GM12878 (cell line): ENCODE results near the gene SLC13A2. TPM values are rescaled to one million over a fixed set of nuclear protein-coding genes. Genes with fewer than 3 reads are reported as not detected.

Experiments
- ATAC-seq: fragments of 200-7000 bp; cut with Tn5 transposase; 3 replicates; pipeline ENCODE4 v1.9.1; 2020; ENCODE audit warnings: mild to moderate bottlenecking, moderate library complexity
- BruUV-seq: library from RNA; stranded (reverse); fragments of 400-500 nt; replicated peaks from 2 replicates; lab custom pipeline; 2021; lab: Mats Ljungman, UMichigan
- CTCF ChIA-PET: fragments of 300-600 bp; sonication (Branson Sonifier 250); formaldehyde crosslinking; extraction: SDS; loops from one replicate; lab custom pipeline; 2021; ENCODE audit warnings: inconsistent platforms; lab: Yijun Ruan, JAX
- POLR2A ChIA-PET: fragments of 350-600 bp; formaldehyde crosslinking; extraction: SDS; loops from one replicate; lab custom pipeline; 2021; ENCODE audit warnings: inconsistent platforms; lab: Charles Lee
- RAD21 ChIA-PET: fragments of 300-600 bp; sonication (Branson Sonifier 250); formaldehyde crosslinking; loops from one replicate; lab custom pipeline; 2023; ENCODE audit warnings: antibody characterized with exemption; ENCODE audit not compliant: unreplicated experiment; lab: Charles Lee
- SMC1A ChIA-PET: fragments of 300-600 bp; sonication (Branson Sonifier 250); formaldehyde crosslinking; loops from one replicate; lab custom pipeline; 2023; ENCODE audit not compliant: unreplicated experiment, uncharacterized antibody; lab: Charles Lee
- DNase-seq: peaks from one replicate; pipeline ENCODE4 v3.0.0-alpha.2; 2011; ENCODE audit warnings: low read depth, low spot score
- FAIRE-seq: peaks from 3 replicates; lab custom pipeline; 2011; peaks lifted over from hg19 to GRCh38; lab: Jason Lieb, UNC
- H2AFZ ChIP-seq: 2 replicates; pipeline ENCODE4 v1.6.0; 2011; ENCODE audit warnings: low read depth, low read length, control low read depth; ENCODE audit not compliant: control insufficient read depth
- H3K27ac ChIP-seq: 2 replicates; pipeline ENCODE4 v1.5.1; 2011; ENCODE audit warnings: control low read depth; ENCODE audit not compliant: control insufficient read depth, insufficient read depth
- H3K27me3 ChIP-seq, 2 experiments: replicated peaks in 1 of 2; 2 replicates each; pipeline versions ENCODE4 v1.6.0 to v1.6.1; 2011; ENCODE audit warnings: low read length in 1 of 2; ENCODE audit not compliant: control insufficient read depth in 2 of 2, insufficient read depth in 2 of 2
- H3K36me3 ChIP-seq, 2 experiments: 2 replicates each; pipeline ENCODE4 v1.5.1; 2011; ENCODE audit warnings: low read length in 1 of 2; ENCODE audit not compliant: control insufficient read depth in 2 of 2, insufficient read depth in 2 of 2
- H3K4me1 ChIP-seq: 2 replicates; pipeline ENCODE4 v1.6.1; 2011; ENCODE audit warnings: mild to moderate bottlenecking, low read length, moderate library complexity, mixed read lengths; ENCODE audit not compliant: control insufficient read depth, insufficient read depth
- H3K4me2 ChIP-seq: 2 replicates; pipeline ENCODE4 v1.6.0; 2011; ENCODE audit warnings: control low read depth; ENCODE audit not compliant: control insufficient read depth, insufficient read depth
- H3K4me3 ChIP-seq: fragments of 200-600 bp; sonication (generic); 2 replicates; pipeline ENCODE4 v1.5.1; 2016
- H3K79me2 ChIP-seq: 2 replicates; pipeline ENCODE4 v1.6.0; 2011; ENCODE audit warnings: low read length; ENCODE audit not compliant: control insufficient read depth, insufficient read depth
- H3K9ac ChIP-seq: 2 replicates; pipeline ENCODE4 v1.8.0; 2011; ENCODE audit warnings: low read length, control low read depth, mixed read lengths; ENCODE audit not compliant: control insufficient read depth, insufficient read depth
- H3K9me3 ChIP-seq: replicated peaks from 3 replicates; pipeline ENCODE4 v1.5.1; 2011; ENCODE audit warnings: mild to moderate bottlenecking, low read length; ENCODE audit not compliant: control insufficient read depth, insufficient read depth
- H4K20me1 ChIP-seq: 2 replicates; pipeline ENCODE4 v1.6.0; 2011; ENCODE audit not compliant: control insufficient read depth, insufficient read depth
- ATF7 ChIP-seq: fragments of 450-650 bp; IDR thresholded peaks from 2 replicates; pipeline ENCODE4 v1.6.1; 2016; ENCODE audit warnings: low read depth, mild to moderate bottlenecking
- BCL11A ChIP-seq: IDR thresholded peaks from 2 replicates; pipeline ENCODE4 v1.6.1; 2011; ENCODE audit warnings: low read depth, low read length
- CBFB ChIP-seq: IDR thresholded peaks from 2 replicates; pipeline ENCODE4 v1.6.1; 2016; ENCODE audit warnings: antibody characterized with exemption, low read depth
- CBX5 ChIP-seq: sonication (generic); IDR thresholded peaks from 2 replicates; pipeline ENCODE4 v1.6.1; 2016; ENCODE audit warnings: low read depth, moderate library complexity, mild to moderate bottlenecking, inconsistent platforms
- CHD4 ChIP-seq: fragments of 200-600 bp; sonication (generic); IDR thresholded peaks from 2 replicates; pipeline ENCODE4 v1.6.1; 2016; ENCODE audit warnings: mild to moderate bottlenecking
- ETV6 ChIP-seq, 2 experiments: fragments of 450-650 bp in 1 of 2; IDR thresholded peaks in 1 of 2; conservative IDR thresholded peaks in 1 of 2; 2 replicates each; pipeline ENCODE4 v1.6.1; 2014; ENCODE audit warnings: antibody characterized with exemption in 1 of 2, borderline replicate concordance in 1 of 2, low read depth in 1 of 2, mild to moderate bottlenecking in 1 of 2, moderate library complexity in 1 of 2
- KDM1A ChIP-seq: fragments of 200-600 bp; sonication (generic); IDR thresholded peaks from 2 replicates; pipeline ENCODE4 v1.6.1; 2016; ENCODE audit warnings: borderline replicate concordance
- NFIC ChIP-seq: IDR thresholded peaks from 2 replicates; pipeline ENCODE4 v1.6.1; 2012; ENCODE audit warnings: low read depth, mild to moderate bottlenecking, inconsistent platforms, low read length, moderate library complexity
- PML ChIP-seq: IDR thresholded peaks from 2 replicates; pipeline ENCODE4 v1.6.1; 2012; ENCODE audit warnings: low read length, inconsistent platforms
- POLR2AphosphoS5 ChIP-seq: IDR thresholded peaks from 2 replicates; pipeline ENCODE4 v1.6.1; 2011; ENCODE audit warnings: mild to moderate bottlenecking, low read length, inconsistent platforms
- RB1 ChIP-seq: fragments of 450-650 bp; formaldehyde crosslinking; IDR thresholded peaks from 2 replicates; pipeline ENCODE4 v1.6.1; 2017; ENCODE audit warnings: mild to moderate bottlenecking, borderline replicate concordance
- SUPT20H ChIP-seq: IDR thresholded peaks from 2 replicates; pipeline ENCODE4 v1.6.1; 2011; ENCODE audit warnings: low read depth, mild to moderate bottlenecking, low read length, moderate library complexity, borderline replicate concordance; ENCODE audit not compliant: control insufficient read depth
- ZNF622 ChIP-seq: fragments of 450-650 bp; IDR thresholded peaks from 2 replicates; pipeline ENCODE4 v1.6.1; 2017; ENCODE audit warnings: mild to moderate bottlenecking, inconsistent platforms
- WGBS: methylation state at CpG from one replicate; pipeline ENCODE4 v1.1.6; 2016; ENCODE audit warnings: low lambda C conversion rate; ENCODE audit not compliant: insufficient replicate concordance, insufficient coverage; ENCODE audit errors: missing lambda C conversion rate; 5-methylcytosine and 5-hydroxymethylcytosine counted together
- in situ Hi-C: fragments of 300-500 bp; cut with MboI; formaldehyde crosslinking; loops from 9 replicates; pipeline ENCODE4 v1.14.3; 2018; ENCODE audit warnings: mixed read lengths
- intact Hi-C: fragments of 100-400 bp; cut with micrococcal nuclease; formaldehyde crosslinking; loops from one replicate; pipeline ENCODE4 v1.14.2; 2022; ENCODE audit not compliant: unreplicated experiment
- polyA plus RNA-seq, 11 experiments: library from polyadenylated mRNA; depleted of rRNA in 4 of 11; unstranded in 6 of 11; stranded (reverse) in 5 of 11; fragments of >200 nt; fragmentation: Nextera tagmentation in 4 of 11; fragmentation: Illumina TruSeq in 1 of 11; extraction: Ambion mirVana in 4 of 11; extraction: Trizol in 1 of 11; gene quantifications; 1 replicate in 1 of 11; 2 replicates in 10 of 11; pipeline versions ENCODE4 v1.2.1 to v1.2.3, GENCODE V29; 2011 to 2016; ENCODE audit warnings: inconsistent platforms in 2 of 11, missing spikeins in 2 of 11, low read depth in 1 of 11
- total RNA-seq, 4 experiments: library from RNA; depleted of rRNA in 3 of 4; stranded (reverse); fragments of >200 nt in 3 of 4; fragmentation: Illumina TruSeq in 1 of 4; extraction: Trizol in 1 of 4; gene quantifications; 2 replicates each; pipeline versions ENCODE4 v1.2.1 to v1.2.3, GENCODE V29; 2013 to 2021
- TF ChIP-seq, protein P1 (sequence below): fragments of 450-650 bp; formaldehyde crosslinking; IDR thresholded peaks from 2 replicates; pipeline ENCODE4 v1.4.0; 2022; ENCODE audit warnings: mild to moderate bottlenecking, moderate library complexity
- TF ChIP-seq, protein P2 (sequence below): fragments of 450-650 bp; IDR thresholded peaks from 2 replicates; pipeline ENCODE4 v1.6.1; 2018; ENCODE audit warnings: borderline replicate concordance, mild to moderate bottlenecking; ENCODE audit not compliant: partially characterized antibody
- TF ChIP-seq, protein P3 (sequence below): fragments of 450-650 bp; IDR thresholded peaks from 2 replicates; pipeline ENCODE4 v1.6.1; 2017; ENCODE audit warnings: mild to moderate bottlenecking, low read depth, inconsistent platforms; ENCODE audit not compliant: poor library complexity, severe bottlenecking

Gene SLC13A2
- total and polyA plus RNA-seq, 10 of the 15 experiments (the other 5 are each of a cell fraction or from before 2014, with no cell fraction given): 0.03 to 0.13 (median 0.05) TPM; not detected in 6

DNA sequence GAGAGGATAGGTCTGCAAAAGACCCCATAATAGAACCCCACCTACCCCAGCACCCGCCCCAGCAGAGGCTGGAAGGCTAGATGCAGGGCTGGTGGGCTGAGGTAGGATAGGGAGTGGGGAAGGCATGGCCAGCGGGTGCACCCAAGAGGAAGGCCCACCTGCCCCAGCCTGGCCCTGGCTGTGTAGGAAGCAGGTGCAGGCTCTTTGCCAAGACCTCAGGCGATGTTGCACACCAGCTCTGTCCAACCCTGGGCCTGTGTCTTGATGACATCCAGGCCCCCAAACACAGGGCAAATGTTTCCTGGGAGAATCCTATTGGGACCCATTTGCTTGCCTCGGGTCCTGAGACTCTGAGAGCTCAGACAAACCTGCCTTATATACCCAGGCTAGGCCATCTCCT is 66.8 kb downstream of the SLC13A2 start:
- BruUV-seq: no TSS peak
- Histone ChIP-seq H3K79me2 (no peaks in the 10 kb centered on the region), H3K4me1 (no peaks in the 10 kb centered on the region), H3K27me3 (no peaks in the 10 kb centered on the region), H3K27ac (no peak overlapping the region), H3K9me3 (no peaks in the 10 kb centered on the region), H3K4me2 (no peak overlapping the region), H3K36me3 (no peaks in the 10 kb centered on the region), H3K4me3 (no peak overlapping the region), H4K20me1 (no peaks in the 10 kb centered on the region), H3K9ac (no peak overlapping the region), H2AFZ (no peak overlapping the region)
- CTCF ChIA-PET: interaction anchor here (0.7 to 13.9 kb wide), 12 partner anchors 9 to 304 kb away, joined by 3 to 316 read pairs (median 5); no protein-coding TSS in a partner anchor
- 59% methylated on average over 4 of the region's 4 CpGs for WGBS
- DNase-seq (no peak), FAIRE-seq (no peak), ATAC-seq (no peak)
- RAD21 ChIA-PET: interaction anchor here (0.7 to 2.0 kb wide), 5 partner anchors 9 to 46 kb away, joined by 3 to 26 read pairs (median 4); no protein-coding TSS in a partner anchor
- SMC1A ChIA-PET: interaction anchor here (0.7 to 2.6 kb wide), 8 partner anchors 11 to 72 kb away, joined by 3 to 32 read pairs (median 10); no protein-coding TSS in a partner anchor
- in situ Hi-C loops (loop anchor here (10.0 kb wide), 1 partner anchor 165 kb away; the partner anchor contains the start of genes SARM1 and VTN), intact Hi-C loops (loop anchor here (1.0 to 10.0 kb wide), 4 partner anchors 46 to 165 kb away; partner anchors contain the start of genes SARM1 and VTN)
- POLR2A ChIA-PET: interaction anchor here (0.6 to 1.4 kb wide), 2 partner anchors 37 to 45 kb away, joined by 3 read pairs; no protein-coding TSS in a partner anchor
- no peak for TF ChIP-seq CBX5
- no peak for TF ChIP-seq BCL11A
- no peak for TF ChIP-seq PML
- TF ChIP-seq ETV6 (conservative IDR thresholded peaks at IDR 0.05 in 1 of 2, IDR thresholded peaks at IDR 0.05 in 1 of 2; ENCODE audit: borderline replicate concordance in 1 of 2, low read depth in 1 of 2): no peak
- no peak for TF ChIP-seq NFIC
- TF ChIP-seq, protein P1, sequence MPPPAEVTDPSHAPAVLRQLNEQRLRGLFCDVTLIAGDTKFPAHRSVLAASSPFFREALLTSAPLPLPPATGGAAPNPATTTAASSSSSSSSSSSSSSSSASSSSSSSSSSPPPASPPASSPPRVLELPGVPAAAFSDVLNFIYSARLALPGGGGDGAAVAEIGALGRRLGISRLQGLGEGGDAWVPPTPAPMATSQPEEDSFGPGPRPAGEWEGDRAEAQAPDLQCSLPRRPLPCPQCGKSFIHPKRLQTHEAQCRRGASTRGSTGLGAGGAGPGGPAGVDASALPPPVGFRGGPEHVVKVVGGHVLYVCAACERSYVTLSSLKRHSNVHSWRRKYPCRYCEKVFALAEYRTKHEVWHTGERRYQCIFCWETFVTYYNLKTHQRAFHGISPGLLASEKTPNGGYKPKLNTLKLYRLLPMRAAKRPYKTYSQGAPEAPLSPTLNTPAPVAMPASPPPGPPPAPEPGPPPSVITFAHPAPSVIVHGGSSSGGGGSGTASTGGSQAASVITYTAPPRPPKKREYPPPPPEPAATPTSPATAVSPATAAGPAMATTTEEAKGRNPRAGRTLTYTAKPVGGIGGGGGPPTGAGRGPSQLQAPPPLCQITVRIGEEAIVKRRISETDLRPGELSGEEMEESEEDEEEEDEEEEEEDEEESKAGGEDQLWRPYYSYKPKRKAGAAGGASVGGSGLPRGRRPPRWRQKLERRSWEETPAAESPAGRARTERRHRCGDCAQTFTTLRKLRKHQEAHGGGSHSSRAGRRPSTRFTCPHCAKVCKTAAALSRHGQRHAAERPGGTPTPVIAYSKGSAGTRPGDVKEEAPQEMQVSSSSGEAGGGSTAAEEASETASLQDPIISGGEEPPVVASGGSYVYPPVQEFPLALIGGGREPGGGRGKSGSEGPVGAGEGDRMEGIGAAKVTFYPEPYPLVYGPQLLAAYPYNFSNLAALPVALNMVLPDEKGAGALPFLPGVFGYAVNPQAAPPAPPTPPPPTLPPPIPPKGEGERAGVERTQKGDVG (CRISPR knock-in tag): no peak
- TF ChIP-seq ATF7: no peak
- TF ChIP-seq KDM1A: no peak
- no peak for TF ChIP-seq POLR2AphosphoS5
- TF ChIP-seq, protein P2, sequence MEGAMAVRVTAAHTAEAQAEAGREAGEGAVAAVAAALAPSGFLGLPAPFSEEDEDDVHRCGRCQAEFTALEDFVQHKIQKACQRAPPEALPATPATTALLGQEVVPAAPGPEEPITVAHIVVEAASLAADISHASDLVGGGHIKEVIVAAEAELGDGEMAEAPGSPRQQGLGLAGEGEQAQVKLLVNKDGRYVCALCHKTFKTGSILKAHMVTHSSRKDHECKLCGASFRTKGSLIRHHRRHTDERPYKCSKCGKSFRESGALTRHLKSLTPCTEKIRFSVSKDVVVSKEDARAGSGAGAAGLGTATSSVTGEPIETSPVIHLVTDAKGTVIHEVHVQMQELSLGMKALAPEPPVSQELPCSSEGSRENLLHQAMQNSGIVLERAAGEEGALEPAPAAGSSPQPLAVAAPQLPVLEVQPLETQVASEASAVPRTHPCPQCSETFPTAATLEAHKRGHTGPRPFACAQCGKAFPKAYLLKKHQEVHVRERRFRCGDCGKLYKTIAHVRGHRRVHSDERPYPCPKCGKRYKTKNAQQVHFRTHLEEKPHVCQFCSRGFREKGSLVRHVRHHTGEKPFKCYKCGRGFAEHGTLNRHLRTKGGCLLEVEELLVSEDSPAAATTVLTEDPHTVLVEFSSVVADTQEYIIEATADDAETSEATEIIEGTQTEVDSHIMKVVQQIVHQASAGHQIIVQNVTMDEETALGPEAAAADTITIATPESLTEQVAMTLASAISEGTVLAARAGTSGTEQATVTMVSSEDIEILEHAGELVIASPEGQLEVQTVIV: no peak
- no peak for TF ChIP-seq RB1
- no peak for TF ChIP-seq SUPT20H
- no peak for TF ChIP-seq CBFB
- TF ChIP-seq CHD4: no peak
- TF ChIP-seq, protein P3, sequence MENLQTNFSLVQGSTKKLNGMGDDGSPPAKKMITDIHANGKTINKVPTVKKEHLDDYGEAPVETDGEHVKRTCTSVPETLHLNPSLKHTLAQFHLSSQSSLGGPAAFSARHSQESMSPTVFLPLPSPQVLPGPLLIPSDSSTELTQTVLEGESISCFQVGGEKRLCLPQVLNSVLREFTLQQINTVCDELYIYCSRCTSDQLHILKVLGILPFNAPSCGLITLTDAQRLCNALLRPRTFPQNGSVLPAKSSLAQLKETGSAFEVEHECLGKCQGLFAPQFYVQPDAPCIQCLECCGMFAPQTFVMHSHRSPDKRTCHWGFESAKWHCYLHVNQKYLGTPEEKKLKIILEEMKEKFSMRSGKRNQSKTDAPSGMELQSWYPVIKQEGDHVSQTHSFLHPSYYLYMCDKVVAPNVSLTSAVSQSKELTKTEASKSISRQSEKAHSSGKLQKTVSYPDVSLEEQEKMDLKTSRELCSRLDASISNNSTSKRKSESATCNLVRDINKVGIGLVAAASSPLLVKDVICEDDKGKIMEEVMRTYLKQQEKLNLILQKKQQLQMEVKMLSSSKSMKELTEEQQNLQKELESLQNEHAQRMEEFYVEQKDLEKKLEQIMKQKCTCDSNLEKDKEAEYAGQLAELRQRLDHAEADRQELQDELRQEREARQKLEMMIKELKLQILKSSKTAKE: no peak
- no peak for TF ChIP-seq ZNF622
